ENCODE measurements around the gene C6orf132. TPM values are rescaled to one million over a fixed set of nuclear protein-coding genes. Genes with fewer than 3 reads are reported as not detected.

Gene C6orf132
- total RNA-seq, 2 donors from 2014 or later, result 23.4 to 24.4 TPM

DNA sequence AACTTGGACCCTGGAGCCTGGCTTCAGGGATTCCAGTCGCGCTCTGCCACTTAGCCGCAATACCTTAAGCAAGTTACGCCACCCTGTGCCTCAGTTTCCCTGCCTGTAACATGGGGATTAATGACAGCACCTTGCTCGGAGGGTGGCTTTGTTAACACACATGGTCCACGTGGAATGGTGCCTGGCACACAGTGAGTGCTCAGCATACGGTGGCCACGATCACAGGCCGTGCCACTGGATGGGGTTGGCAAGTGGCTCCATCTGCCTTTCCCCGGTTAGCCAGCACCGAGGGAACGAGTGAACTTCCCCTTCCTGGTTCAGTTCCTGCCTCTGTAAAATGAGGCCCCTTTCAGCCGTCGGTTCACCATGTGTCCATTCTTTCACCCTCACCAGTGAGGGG lies 17.2 kb downstream of the C6orf132 start:
- peaks cover 2% of the 10 kb centered on the region for H3K4me1 Mint-ChIP-seq
- H3K9me3 Mint-ChIP-seq, result no peaks in the 10 kb centered on the region
- Histone ChIP-seq H3K9me3 (ENCODE audit: control insufficient read depth, low read length) (no peaks in the 10 kb centered on the region), H3K9ac (ENCODE audit: extremely low read depth, low read length, poor library complexity, severe bottlenecking) (no peak overlapping the region), H3K4me3 (ENCODE audit: low read length) (no peak overlapping the region), H3K36me3 (ENCODE audit: control insufficient read depth, insufficient read depth, low read length) (peaks cover 12% of the 10 kb centered on the region), H3K4me1 (ENCODE audit: control insufficient read depth, insufficient read depth, low read length) (peaks cover 3% of the 10 kb centered on the region), H3K27me3 (ENCODE audit: control insufficient read depth, insufficient read depth, low read length, poor library complexity, severe bottlenecking) (no peaks in the 10 kb centered on the region), H3K27ac (ENCODE audit: low read depth, low read length) (no peak overlapping the region)
- H3K4me3 Mint-ChIP-seq, result no peak overlapping the region
- H3K36me3 Mint-ChIP-seq (ENCODE audit: low read depth), result peaks cover 47% of the 10 kb centered on the region
- no peak for DNase-seq
- no peak overlapping the region for H3K27ac Mint-ChIP-seq
- 93 to 96% methylated on average over 11 to 14 of the region's 14 CpGs for WGBS, 2 experiments (ENCODE audit: insufficient coverage in 1 of 2, insufficient read length in 1 of 2)
- TF ChIP-seq, protein P1, sequence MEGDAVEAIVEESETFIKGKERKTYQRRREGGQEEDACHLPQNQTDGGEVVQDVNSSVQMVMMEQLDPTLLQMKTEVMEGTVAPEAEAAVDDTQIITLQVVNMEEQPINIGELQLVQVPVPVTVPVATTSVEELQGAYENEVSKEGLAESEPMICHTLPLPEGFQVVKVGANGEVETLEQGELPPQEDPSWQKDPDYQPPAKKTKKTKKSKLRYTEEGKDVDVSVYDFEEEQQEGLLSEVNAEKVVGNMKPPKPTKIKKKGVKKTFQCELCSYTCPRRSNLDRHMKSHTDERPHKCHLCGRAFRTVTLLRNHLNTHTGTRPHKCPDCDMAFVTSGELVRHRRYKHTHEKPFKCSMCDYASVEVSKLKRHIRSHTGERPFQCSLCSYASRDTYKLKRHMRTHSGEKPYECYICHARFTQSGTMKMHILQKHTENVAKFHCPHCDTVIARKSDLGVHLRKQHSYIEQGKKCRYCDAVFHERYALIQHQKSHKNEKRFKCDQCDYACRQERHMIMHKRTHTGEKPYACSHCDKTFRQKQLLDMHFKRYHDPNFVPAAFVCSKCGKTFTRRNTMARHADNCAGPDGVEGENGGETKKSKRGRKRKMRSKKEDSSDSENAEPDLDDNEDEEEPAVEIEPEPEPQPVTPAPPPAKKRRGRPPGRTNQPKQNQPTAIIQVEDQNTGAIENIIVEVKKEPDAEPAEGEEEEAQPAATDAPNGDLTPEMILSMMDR (conservative IDR thresholded peaks at IDR 0.05), result no peak
- H3K27me3 Mint-ChIP-seq (ENCODE audit: insufficient read depth), result no peaks in the 10 kb centered on the region

- TF ChIP-seq, protein P1 (conservative IDR thresholded peaks at IDR 0.05), result no peak
- 86% methylated on average over 8 of the region's 9 CpGs; no CpG with 5 or more reads in 1 of the 2 experiments for whole genome bisulfite sequencing, 2 experiments (ENCODE audit: insufficient coverage in 1 of 2, insufficient read length in 1 of 2)
- Histone ChIP-seq H3K9me3 (ENCODE audit: control insufficient read depth, low read length) (no peaks in the 10 kb centered on the region), H3K27me3 (ENCODE audit: control insufficient read depth, insufficient read depth, low read length, poor library complexity, severe bottlenecking) (no peaks in the 10 kb centered on the region), H3K27ac (ENCODE audit: low read depth, low read length) (no peak overlapping the region), H3K4me1 (ENCODE audit: control insufficient read depth, insufficient read depth, low read length) (no peaks in the 10 kb centered on the region), H3K4me3 (ENCODE audit: low read length) (no peak overlapping the region), H3K36me3 (ENCODE audit: control insufficient read depth, insufficient read depth, low read length) (peaks cover 12% of the 10 kb centered on the region), H3K9ac (ENCODE audit: extremely low read depth, low read length, poor library complexity, severe bottlenecking) (no peak overlapping the region)
- H3K27ac Mint-ChIP-seq, result no peak overlapping the region
- H3K36me3 Mint-ChIP-seq (ENCODE audit: low read depth), result peaks cover 45% of the 10 kb centered on the region
- no peak overlapping the region for H3K4me3 Mint-ChIP-seq
- no peak for DNase-seq
- no peaks in the 10 kb centered on the region for H3K27me3 Mint-ChIP-seq (ENCODE audit: insufficient read depth)
- no peaks in the 10 kb centered on the region for H3K9me3 Mint-ChIP-seq
- H3K4me1 Mint-ChIP-seq, result peaks cover 2% of the 10 kb centered on the region
Measured at GRCh38 chr6:42124223-42124836, 18.1 kb downstream of the C6orf132 start.

- Histone ChIP-seq H3K4me1 (ENCODE audit: control insufficient read depth, insufficient read depth, low read length) (no peaks in the 10 kb centered on the region), H3K4me3 (ENCODE audit: low read length) (no peak overlapping the region), H3K36me3 (ENCODE audit: control insufficient read depth, insufficient read depth, low read length) (peaks cover 12% of the 10 kb centered on the region), H3K9ac (ENCODE audit: extremely low read depth, low read length, poor library complexity, severe bottlenecking) (no peak overlapping the region), H3K27ac (ENCODE audit: low read depth, low read length) (no peak overlapping the region), H3K9me3 (ENCODE audit: control insufficient read depth, low read length) (no peaks in the 10 kb centered on the region), H3K27me3 (ENCODE audit: control insufficient read depth, insufficient read depth, low read length, poor library complexity, severe bottlenecking) (no peaks in the 10 kb centered on the region)
- Mint-ChIP-seq H3K27ac (no peak overlapping the region), H3K36me3 (ENCODE audit: low read depth) (peaks cover 38% of the 10 kb centered on the region), H3K4me1 (peaks cover 2% of the 10 kb centered on the region), H3K4me3 (no peak overlapping the region), H3K9me3 (no peaks in the 10 kb centered on the region), H3K27me3 (ENCODE audit: insufficient read depth) (no peaks in the 10 kb centered on the region)
- 89 to 92% methylated on average over 7 to 10 of the region's 11 CpGs for WGBS, 2 experiments (ENCODE audit: insufficient coverage in 1 of 2, insufficient read length in 1 of 2)
- TF ChIP-seq, protein P1 (conservative IDR thresholded peaks at IDR 0.05), result no peak
- no peak for DNase-seq
Measured at GRCh38 chr6:42123379-42124103, 18.9 kb downstream of the C6orf132 start.
